OCI-LY3 (cell line): ENCODE measurements around the gene SERTM1.

ENCODE experiments used
- CTCF ChIP-seq: fragments of 200-600, 300-600 bp; sonication (generic); IDR thresholded peaks from 2 replicates; pipeline ENCODE4 v1.5.1; 2014; ENCODE audit warnings: antibody characterized with exemption, low read length, low read depth
- EZH2phosphoT487 ChIP-seq: fragments of 200-600 bp; shearing (Covaris generic); IDR thresholded peaks from 2 replicates; pipeline ENCODE4 v1.6.1; 2018; ENCODE audit warnings: antibody characterized with exemption, mixed run types, low read depth

GRCh38 chr13:36746051-36746450 is 72.2 kb downstream of the SERTM1 start:
- TF ChIP-seq CTCF (no peak), EZH2phosphoT487 (no peak)
